Muscle of arm (tissue), 12 donors: ENCODE data around the gene PSMA2. TPM values are rescaled to one million over a fixed set of nuclear protein-coding genes. Genes with fewer than 3 reads are reported as not detected.

Source experiments
- polyA plus RNA-seq, 12 donors: library from polyadenylated mRNA; unstranded; fragments of 120-200 nt; gene quantifications; one replicate each; pipeline ENCODE4 v1.2.1, GENCODE V29; 2013; ENCODE audit not compliant: insufficient read length in 12 of 12

The PSMA2 gene
- polyA plus RNA-seq, 12 donors, result 44.8 to 165 (median 136) TPM; not detected in 1

Other genes with a start within 250 kb of the PSMA2 start
- gene C7orf25, start 20.1 kb downstream of the PSMA2 start, polyA plus RNA-seq, result 1 to 10 TPM in 10 of 12 donors, not detected in 2; 1.1 to 2.8 (median 1.7) TPM
- gene MRPL32, start 202 bp upstream of the PSMA2 start, polyA plus RNA-seq, result 10 to 100 TPM in 11 of 12 donors, not detected in 1; 37.2 to 62.7 (median 52.1) TPM
- 1 to 10 TPM in 1 of 12 donors, under 1 TPM in 9, not detected in 2; 0.15 to 2.8 (median 0.25) TPM for gene HECW1, start 180.5 kb upstream of the PSMA2 start, polyA plus RNA-seq